GM13976 (cell line): ENCODE results near the gene COL24A1.

ENCODE experiments used
- DNase-seq: peaks from one replicate; pipeline ENCODE4 v3.0.0; 2012; ENCODE audit warnings: low spot score
- CTCF ChIP-seq: IDR thresholded peaks from 2 replicates; pipeline ENCODE4 v1.5.1; 2012; ENCODE audit warnings: borderline replicate concordance, mild to moderate bottlenecking; ENCODE audit not compliant: insufficient read depth; ENCODE audit errors: extremely low read depth, missing control alignments, control extremely low read depth
- in situ Hi-C: fragments of 300-500 bp; cut with MboI; formaldehyde crosslinking; loops from one replicate; pipeline ENCODE4 v1.12.0; 2022; ENCODE audit warnings: low sequenced_read_pairs, mixed read lengths, inconsistent platforms; ENCODE audit not compliant: unreplicated experiment

COL24A1 gene

GRCh38 chr1:85936470-85936869 is 220.1 kb downstream of the COL24A1 start:
- DNase-seq, result no peak
- TF ChIP-seq CTCF, result no peak
- in situ Hi-C loops, result no loop called here

GRCh38 chr1:85936057-85936456 is 220.5 kb downstream of the COL24A1 start:
- no peak for TF ChIP-seq CTCF
- DNase-seq, result no peak
- in situ Hi-C loops, result no loop called here

- in situ Hi-C loops, result no loop called here
- no peak for DNase-seq
- TF ChIP-seq CTCF, result no peak
Observed at GRCh38 chr1:85935234-85935633, 221.3 kb downstream of the COL24A1 start.

GRCh38 chr1:85934516-85934915 is 222.1 kb downstream of the COL24A1 start:
- in situ Hi-C loops, result no loop called here
- DNase-seq, result no peak
- TF ChIP-seq CTCF, result no peak

- no peak for DNase-seq
- no peak for TF ChIP-seq CTCF
- in situ Hi-C loops, result no loop called here
Observed at GRCh38 chr1:85933961-85934360, 222.6 kb downstream of the COL24A1 start.

GRCh38 chr1:85911742-85912141 is 244.8 kb downstream of the COL24A1 start:
- no peak for TF ChIP-seq CTCF
- DNase-seq, result no peak
- in situ Hi-C loops, result no loop called here

- in situ Hi-C loops, result no loop called here
Observed at GRCh38 chr1:85900921-85901320, 255.7 kb downstream of the COL24A1 start.

More at GRCh38 chr1:85900921-85901320, 255.7 kb downstream of the COL24A1 start:
- no peak for DNase-seq
- TF ChIP-seq CTCF, result no peak
